ENCODE results near the gene BPIFB2. TPM values are rescaled to one million over a fixed set of nuclear protein-coding genes. Genes with fewer than 3 reads are reported as not detected.

BPIFB2 gene
- total RNA-seq, 1 donor from 2014 or later: not detected

DNA sequence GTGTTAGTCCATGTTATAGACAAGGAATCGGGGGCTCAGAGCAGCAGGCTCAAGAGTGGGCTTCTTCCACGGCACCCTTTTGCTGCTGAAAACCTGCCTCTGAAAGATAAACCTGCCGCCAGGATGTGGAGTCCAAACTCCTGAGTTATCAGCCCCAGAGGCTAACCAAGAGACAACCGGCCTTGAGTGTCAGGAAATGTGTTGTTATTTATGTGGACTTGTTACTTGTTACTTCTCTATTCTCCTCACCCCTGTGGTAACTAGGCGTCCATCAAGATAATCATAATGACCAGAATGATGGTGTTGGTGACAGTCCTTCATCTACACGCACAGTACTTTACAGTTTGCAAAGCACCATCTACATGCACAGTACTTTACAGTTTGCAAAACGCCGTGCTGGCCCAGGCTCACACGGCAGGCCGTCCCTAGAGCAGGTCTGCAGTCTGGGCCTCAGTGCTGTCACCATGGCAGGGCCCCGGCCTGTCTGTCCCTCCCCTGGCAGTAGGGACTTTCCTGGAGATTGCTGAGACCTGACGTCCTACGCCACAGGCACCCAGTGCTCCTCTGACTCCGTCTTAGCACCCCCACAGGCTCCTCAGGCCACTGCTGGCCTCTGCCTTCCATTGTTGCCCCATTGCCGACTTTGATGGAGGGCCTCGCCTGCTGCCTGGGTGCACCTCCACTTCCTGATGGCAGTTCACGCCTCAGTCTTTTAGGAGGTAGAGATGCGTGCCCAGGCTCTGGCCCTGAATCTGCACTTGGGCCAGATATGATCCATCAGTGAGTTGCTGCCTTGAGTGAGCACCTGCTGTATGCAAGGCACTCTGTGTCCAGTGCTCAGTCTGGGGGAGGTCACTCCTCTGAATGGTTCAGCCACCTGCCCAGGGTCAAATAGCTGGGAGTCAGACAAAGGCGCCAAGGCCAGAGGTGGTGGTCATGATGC is 62.9 kb downstream of the BPIFB2 start:
- no peaks in the 10 kb centered on the region for H3K27me3 ChIP-seq (ENCODE audit: control insufficient read depth, insufficient read depth, low read length)
- no peak for DNase-seq (ENCODE audit: low read depth)
- TF ChIP-seq CTCF (IDR thresholded peaks at IDR 0.05; ENCODE audit: insufficient read depth, low read length, poor library complexity, severe bottlenecking): no peak

DNA sequence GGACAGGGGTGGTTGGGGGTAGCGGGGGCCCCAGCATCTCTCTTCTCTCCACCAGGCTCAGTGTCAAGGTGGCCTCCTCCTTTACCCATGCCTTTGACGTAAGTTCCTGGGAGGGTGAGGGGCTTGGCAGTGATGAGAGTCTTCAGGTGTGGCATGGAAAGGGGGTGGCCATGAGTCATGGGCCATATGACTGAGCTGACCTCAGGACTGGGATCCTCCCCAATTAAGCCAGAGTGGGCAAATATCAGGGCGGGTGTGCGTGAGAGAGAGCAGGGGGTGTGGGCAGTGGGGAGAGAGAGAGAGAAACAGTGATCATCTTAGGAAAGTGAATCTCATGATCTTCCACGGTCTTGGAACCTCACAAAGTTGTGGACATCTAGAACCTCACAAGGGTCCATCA is 63.7 kb downstream of the BPIFB2 start:
- no peak for TF ChIP-seq CTCF (IDR thresholded peaks at IDR 0.05; ENCODE audit: insufficient read depth, low read length, poor library complexity, severe bottlenecking)
- DNase-seq (ENCODE audit: low read depth): no peak
- no peak overlapping the region for H3K4me3 ChIP-seq (ENCODE audit: low read depth, low read length)
- no peaks in the 10 kb centered on the region for H3K36me3 ChIP-seq (ENCODE audit: control insufficient read depth, insufficient read depth, low read length)
- H3K27me3 ChIP-seq (ENCODE audit: control insufficient read depth, insufficient read depth, low read length): no peaks in the 10 kb centered on the region

More for the DNA sequence above, 62.9 kb downstream of the BPIFB2 start:
- H3K36me3 ChIP-seq (ENCODE audit: control insufficient read depth, insufficient read depth, low read length): no peaks in the 10 kb centered on the region
- no peak overlapping the region for H3K4me3 ChIP-seq (ENCODE audit: low read depth, low read length)

GRCh38 chr20:33072362-33072761 is 64.9 kb downstream of the BPIFB2 start:
- no peaks in the 10 kb centered on the region for H3K27me3 ChIP-seq (ENCODE audit: control insufficient read depth, insufficient read depth, low read length)
- H3K4me3 ChIP-seq (ENCODE audit: low read depth, low read length): no peak overlapping the region
- no peak for TF ChIP-seq CTCF (IDR thresholded peaks at IDR 0.05; ENCODE audit: insufficient read depth, low read length, poor library complexity, severe bottlenecking)
- DNase-seq (ENCODE audit: low read depth): no peak
- no peaks in the 10 kb centered on the region for H3K36me3 ChIP-seq (ENCODE audit: control insufficient read depth, insufficient read depth, low read length)

- no peak for DNase-seq (ENCODE audit: low read depth)
- TF ChIP-seq CTCF (IDR thresholded peaks at IDR 0.05; ENCODE audit: insufficient read depth, low read length, poor library complexity, severe bottlenecking): no peak
- Histone ChIP-seq H3K4me3 (ENCODE audit: low read depth, low read length) (no peak overlapping the region), H3K36me3 (ENCODE audit: control insufficient read depth, insufficient read depth, low read length) (no peaks in the 10 kb centered on the region), H3K27me3 (ENCODE audit: control insufficient read depth, insufficient read depth, low read length) (no peaks in the 10 kb centered on the region)
Observed at GRCh38 chr20:33072813-33073212, 65.3 kb downstream of the BPIFB2 start.

Other genes starting within 250 kb of the BPIFB2 start
- gene DNMT3B, start 245.3 kb upstream of the BPIFB2 start, total RNA-seq: 7.5 and 9.0 TPM in 2 replicates
- 88.2 and 92.3 TPM in 2 replicates for gene MAPRE1, start 187.8 kb upstream of the BPIFB2 start, total RNA-seq
- gene EFCAB8, start 148.8 kb upstream of the BPIFB2 start, total RNA-seq: not detected in 2 replicates
- not detected in 2 replicates for gene SUN5, start 3.3 kb upstream of the BPIFB2 start, total RNA-seq
- not detected in 2 replicates for gene BPIFB6, start 23.9 kb downstream of the BPIFB2 start, total RNA-seq
- not detected in 2 replicates for gene BPIFB3, start 46.2 kb downstream of the BPIFB2 start, total RNA-seq
- gene BPIFB4, start 71.9 kb downstream of the BPIFB2 start, total RNA-seq: not detected in 2 replicates
- gene BPIFA2, start 160.5 kb downstream of the BPIFB2 start, total RNA-seq: not detected in 2 replicates
- gene BPIFA3, start 209.6 kb downstream of the BPIFB2 start, total RNA-seq: not detected in 2 replicates
- not detected in 2 replicates for gene BPIFA1, start 228.3 kb downstream of the BPIFB2 start, total RNA-seq